ENCODE data around the gene CCL3. TPM values are rescaled to one million over a fixed set of nuclear protein-coding genes. Genes with fewer than 3 reads are reported as not detected.

CCL3 gene
- total RNA-seq, 1 experiment from 2014 or later, result not detected

- ChIA-PET CTCF (interaction anchor here (1.2 kb wide), 1 partner anchor 97 kb away, joined by 5 read pairs; no protein-coding TSS in a partner anchor), POLR2A (interaction anchor here (0.6 kb wide), 1 partner anchor 8 kb away, joined by 3 read pairs; no protein-coding TSS in a partner anchor)
- Mint-ChIP-seq H3K9me3 (ENCODE audit: unreplicated experiment) (no peaks in the 10 kb centered on the region), H3K27me3 (ENCODE audit: insufficient read depth, unreplicated experiment) (no peaks in the 10 kb centered on the region), H3K27ac (ENCODE audit: unreplicated experiment) (no peak overlapping the region), H3K36me3 (ENCODE audit: insufficient read depth, unreplicated experiment) (no peaks in the 10 kb centered on the region), H3K4me1 (ENCODE audit: low read depth, unreplicated experiment) (no peaks in the 10 kb centered on the region), H3K4me3 (ENCODE audit: unreplicated experiment) (no peak overlapping the region)
- Histone ChIP-seq H3K36me3 (ENCODE audit: control insufficient read depth, insufficient read depth, low read length) (no peaks in the 10 kb centered on the region), H3K4me3 (ENCODE audit: low read depth, low read length) (no peak overlapping the region), H3K9me3 (no peaks in the 10 kb centered on the region), H3K4me1 (no peaks in the 10 kb centered on the region), H3K27me3 (replicated peaks; ENCODE audit: control insufficient read depth, insufficient read depth, low read length) (no peaks in the 10 kb centered on the region)
- BruUV-seq (replicated peaks), result no TSS peak
- intact Hi-C loops (cut with micrococcal nuclease; ENCODE audit: unreplicated experiment), result no loop called here
- DNase-seq, result no peak
- TF ChIP-seq, protein P1, sequence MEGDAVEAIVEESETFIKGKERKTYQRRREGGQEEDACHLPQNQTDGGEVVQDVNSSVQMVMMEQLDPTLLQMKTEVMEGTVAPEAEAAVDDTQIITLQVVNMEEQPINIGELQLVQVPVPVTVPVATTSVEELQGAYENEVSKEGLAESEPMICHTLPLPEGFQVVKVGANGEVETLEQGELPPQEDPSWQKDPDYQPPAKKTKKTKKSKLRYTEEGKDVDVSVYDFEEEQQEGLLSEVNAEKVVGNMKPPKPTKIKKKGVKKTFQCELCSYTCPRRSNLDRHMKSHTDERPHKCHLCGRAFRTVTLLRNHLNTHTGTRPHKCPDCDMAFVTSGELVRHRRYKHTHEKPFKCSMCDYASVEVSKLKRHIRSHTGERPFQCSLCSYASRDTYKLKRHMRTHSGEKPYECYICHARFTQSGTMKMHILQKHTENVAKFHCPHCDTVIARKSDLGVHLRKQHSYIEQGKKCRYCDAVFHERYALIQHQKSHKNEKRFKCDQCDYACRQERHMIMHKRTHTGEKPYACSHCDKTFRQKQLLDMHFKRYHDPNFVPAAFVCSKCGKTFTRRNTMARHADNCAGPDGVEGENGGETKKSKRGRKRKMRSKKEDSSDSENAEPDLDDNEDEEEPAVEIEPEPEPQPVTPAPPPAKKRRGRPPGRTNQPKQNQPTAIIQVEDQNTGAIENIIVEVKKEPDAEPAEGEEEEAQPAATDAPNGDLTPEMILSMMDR (IDR thresholded peaks at IDR 0.05; ENCODE audit: insufficient read depth in 1 of 2, low read depth in 1 of 2, low read length in 1 of 2, severe bottlenecking in 1 of 2, unreplicated experiment in 1 of 2), result no peak
Observed at GRCh38 chr17:36066365-36066985, 23.5 kb downstream of the CCL3 start.

DNA sequence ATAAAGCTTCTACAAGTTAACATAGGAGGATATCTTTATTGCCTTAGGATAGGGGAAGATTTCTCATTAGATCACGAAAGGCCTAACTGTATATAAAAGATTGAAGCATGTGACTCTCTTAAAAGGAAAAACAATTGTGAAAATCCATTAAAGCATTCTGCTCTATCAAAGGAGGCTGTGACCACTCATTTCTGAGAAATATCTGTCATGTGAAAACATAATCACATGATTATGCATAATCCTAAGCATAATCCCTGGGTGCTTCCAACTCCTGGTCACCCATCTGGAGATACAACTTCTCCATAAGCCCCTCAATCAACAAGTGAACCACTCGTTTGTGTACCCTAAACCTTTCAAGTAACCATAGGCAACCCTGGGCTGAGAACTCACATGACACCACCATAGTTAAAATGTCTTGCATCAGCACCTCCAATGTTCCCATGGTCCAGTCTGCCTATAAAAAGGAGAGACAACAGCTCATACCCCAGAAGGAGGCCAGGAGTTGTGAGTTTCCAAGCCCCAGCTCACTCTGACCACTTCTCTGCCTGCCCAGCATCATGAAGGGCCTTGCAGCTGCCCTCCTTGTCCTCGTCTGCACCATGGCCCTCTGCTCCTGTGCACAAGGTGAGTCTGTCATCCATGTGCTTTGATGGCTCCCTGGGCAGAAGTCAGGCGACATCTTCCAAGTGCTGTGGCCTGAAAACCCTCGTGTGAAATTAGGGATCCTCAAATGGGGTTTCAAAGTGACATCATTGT lies 26.0 kb downstream of the CCL3 start, which contains the start of gene CCL18:
TSS of gene CCL18 (plus strand) at position 487 of the 756 bp plus-strand sequence. CDS start at position 558, 71 bp downstream.
- no TSS peak for BruUV-seq (replicated peaks)
- Histone ChIP-seq H3K36me3 (ENCODE audit: control insufficient read depth, insufficient read depth, low read length) (no peaks in the 10 kb centered on the region), H3K27me3 (replicated peaks; ENCODE audit: control insufficient read depth, insufficient read depth, low read length) (no peaks in the 10 kb centered on the region), H3K4me1 (no peaks in the 10 kb centered on the region), H3K9me3 (no peaks in the 10 kb centered on the region), H3K4me3 (ENCODE audit: low read depth, low read length) (no peak within 1 kb of the TSS)
- Mint-ChIP-seq H3K9me3 (ENCODE audit: unreplicated experiment) (no peaks in the 10 kb centered on the region), H3K36me3 (ENCODE audit: insufficient read depth, unreplicated experiment) (no peaks in the 10 kb centered on the region), H3K27me3 (ENCODE audit: insufficient read depth, unreplicated experiment) (peaks cover 3% of the 10 kb centered on the region), H3K27ac (ENCODE audit: unreplicated experiment) (no peak within 1 kb of the TSS), H3K4me3 (ENCODE audit: unreplicated experiment) (no peak within 1 kb of the TSS), H3K4me1 (ENCODE audit: low read depth, unreplicated experiment) (no peaks in the 10 kb centered on the region)
- intact Hi-C loops (cut with micrococcal nuclease; ENCODE audit: unreplicated experiment), result no loop called here
- no peak for DNase-seq
- TF ChIP-seq, protein P1 (IDR thresholded peaks at IDR 0.05; ENCODE audit: insufficient read depth in 1 of 2, low read depth in 1 of 2, low read length in 1 of 2, severe bottlenecking in 1 of 2, unreplicated experiment in 1 of 2), result no peak
- ChIA-PET POLR2A (no interaction called here), CTCF (no interaction called here)

- BruUV-seq (replicated peaks), result no TSS peak
- H3K4me3 ChIP-seq (ENCODE audit: low read depth, low read length), result no peak overlapping the region
- no peaks in the 10 kb centered on the region for H3K36me3 ChIP-seq (ENCODE audit: control insufficient read depth, insufficient read depth, low read length)
- Mint-ChIP-seq H3K27ac (ENCODE audit: unreplicated experiment) (no peak overlapping the region), H3K4me3 (ENCODE audit: unreplicated experiment) (no peak overlapping the region), H3K36me3 (ENCODE audit: insufficient read depth, unreplicated experiment) (no peaks in the 10 kb centered on the region), H3K9me3 (ENCODE audit: unreplicated experiment) (no peaks in the 10 kb centered on the region), H3K4me1 (ENCODE audit: low read depth, unreplicated experiment) (no peaks in the 10 kb centered on the region), H3K27me3 (ENCODE audit: insufficient read depth, unreplicated experiment) (peaks cover 3% of the 10 kb centered on the region)
- H3K4me1 ChIP-seq, result no peaks in the 10 kb centered on the region
- no peaks in the 10 kb centered on the region for H3K27me3 ChIP-seq (replicated peaks; ENCODE audit: control insufficient read depth, insufficient read depth, low read length)
- intact Hi-C loops (cut with micrococcal nuclease; ENCODE audit: unreplicated experiment), result no loop called here
- ChIA-PET POLR2A (no interaction called here), CTCF (no interaction called here)
- TF ChIP-seq, protein P1 (IDR thresholded peaks at IDR 0.05; ENCODE audit: insufficient read depth in 1 of 2, low read depth in 1 of 2, low read length in 1 of 2, severe bottlenecking in 1 of 2, unreplicated experiment in 1 of 2), result no peak
- no peaks in the 10 kb centered on the region for H3K9me3 ChIP-seq
- DNase-seq, result no peak
Observed at GRCh38 chr17:36060816-36061215, 29.1 kb downstream of the CCL3 start.

Data from Caco-2 (cell line).